Urothelium cell line (cell line): ENCODE measurements around the gene CFAP68.

Experiments
- DNase-seq: peaks from one replicate; pipeline ENCODE4 v3.0.0; 2011; ENCODE audit warnings: low spot score, mixed read lengths
- FAIRE-seq: peaks from 2 replicates; lab custom pipeline; 2011; peaks lifted over from hg19 to GRCh38; lab: Jason Lieb, UNC

Gene CFAP68

GRCh38 chr11:111878849-111879636 lies at the start of gene CFAP68, which contains the start of gene FDXACB1:
CFAP68 (plus strand) TSS chr11:111879541; CDS start chr11:111879561, 20 bp downstream.
FDXACB1 (minus strand) TSS chr11:111879165; CDS start chr11:111879132, 33 bp downstream.
- FAIRE-seq (peak; percentile 94), DNase-seq (peak; percentile 99)

- FAIRE-seq (no peak), DNase-seq (no peak)
Measured at GRCh38 chr11:111833524-111833923, 45.8 kb upstream of the CFAP68 start.

- no peak for FAIRE-seq
- no peak for DNase-seq
Measured at GRCh38 chr11:111834432-111835163, 44.7 kb upstream of the CFAP68 start.

DNA sequence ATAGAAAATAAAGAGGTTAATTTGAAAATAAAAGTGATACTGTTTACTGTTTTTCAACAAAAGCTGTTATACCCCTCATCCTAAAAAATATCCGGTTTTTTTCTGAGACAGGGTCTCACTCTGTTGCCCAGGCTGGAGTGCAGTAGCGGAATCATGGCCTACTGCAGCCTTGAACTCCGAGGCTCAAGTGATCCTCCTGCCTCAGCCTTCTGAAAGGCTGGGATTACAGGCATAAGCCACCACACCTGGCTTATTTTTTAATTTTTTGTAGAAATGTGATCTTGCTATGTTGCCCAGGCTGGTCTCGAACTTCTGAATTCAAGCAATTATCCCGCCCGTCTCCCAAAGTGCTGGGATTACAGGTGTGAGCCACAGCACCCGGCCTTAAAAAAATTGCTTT lies 43.7 kb upstream of the CFAP68 start:
- DNase-seq: no peak
- no peak for FAIRE-seq

- FAIRE-seq (no peak), DNase-seq (no peak)
Measured at GRCh38 chr11:111836162-111836561, 43.2 kb upstream of the CFAP68 start.

GRCh38 chr11:111836721-111837120 lies 42.6 kb upstream of the CFAP68 start:
- no peak for FAIRE-seq
- no peak for DNase-seq

GRCh38 chr11:111837366-111837891 lies 41.9 kb upstream of the CFAP68 start:
- FAIRE-seq (no peak), DNase-seq (no peak)

- no peak for FAIRE-seq
Measured at GRCh38 chr11:111838054-111838453, 41.3 kb upstream of the CFAP68 start.

DNA sequence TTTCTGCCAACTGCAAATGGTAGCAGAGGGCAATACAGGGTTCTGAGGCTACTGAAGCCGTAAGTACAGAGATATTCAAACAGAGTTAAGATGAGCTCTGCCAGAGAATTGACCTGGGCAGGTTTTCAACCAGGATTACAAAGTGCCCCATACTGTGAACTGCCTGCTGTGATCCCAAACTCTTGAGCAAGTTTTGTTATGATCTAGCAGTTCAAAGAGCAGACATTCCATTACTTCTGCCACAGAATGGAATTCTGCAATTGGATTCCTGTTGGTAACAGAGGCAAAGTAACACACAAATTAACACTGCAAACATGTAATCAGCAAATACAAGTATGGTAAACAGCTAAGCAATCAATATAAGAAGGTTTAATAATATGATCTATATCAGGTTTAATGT lies 39.2 kb upstream of the CFAP68 start:
- DNase-seq: no peak
- peak; percentile 9 for FAIRE-seq

More at GRCh38 chr11:111838054-111838453, 41.3 kb upstream of the CFAP68 start:
- DNase-seq: no peak

DNA sequence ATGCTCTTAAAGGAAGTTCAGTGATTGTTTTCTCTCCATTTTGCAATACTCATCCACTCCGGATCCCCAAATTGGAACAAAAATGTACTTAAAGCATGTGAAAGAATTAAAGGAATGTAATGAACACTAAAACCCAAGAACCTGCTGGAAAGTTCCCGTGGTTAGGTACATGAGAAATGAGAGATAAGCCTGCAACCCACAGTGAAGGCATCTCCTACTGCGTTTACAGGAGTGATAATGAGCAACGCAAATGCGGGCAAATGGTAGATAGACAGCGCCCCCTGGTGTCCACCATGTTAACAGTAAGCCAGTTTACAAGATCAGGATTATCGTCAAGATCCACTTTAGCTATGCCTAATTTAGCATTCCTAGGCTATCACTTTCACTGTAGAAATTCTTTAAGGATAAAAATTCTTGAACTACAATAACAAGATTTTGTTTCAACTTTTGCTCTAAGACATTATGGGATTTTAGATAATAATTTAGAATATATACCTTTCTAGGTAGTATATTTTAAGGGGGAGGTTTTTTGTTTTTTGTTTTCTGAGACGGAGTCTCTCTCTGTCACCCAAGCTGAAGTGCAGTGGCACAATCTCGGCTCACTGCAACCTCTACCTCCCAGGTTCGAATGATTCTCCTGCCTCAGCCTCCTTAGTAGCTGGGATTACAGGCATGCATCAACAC lies 37.8 kb upstream of the CFAP68 start:
- FAIRE-seq: peak; percentile 89

GRCh38 chr11:111843661-111844060 lies 35.7 kb upstream of the CFAP68 start:
- DNase-seq: no peak
- FAIRE-seq: no peak

More for the DNA sequence above, 37.8 kb upstream of the CFAP68 start:
- peak; percentile 81 for DNase-seq

DNA sequence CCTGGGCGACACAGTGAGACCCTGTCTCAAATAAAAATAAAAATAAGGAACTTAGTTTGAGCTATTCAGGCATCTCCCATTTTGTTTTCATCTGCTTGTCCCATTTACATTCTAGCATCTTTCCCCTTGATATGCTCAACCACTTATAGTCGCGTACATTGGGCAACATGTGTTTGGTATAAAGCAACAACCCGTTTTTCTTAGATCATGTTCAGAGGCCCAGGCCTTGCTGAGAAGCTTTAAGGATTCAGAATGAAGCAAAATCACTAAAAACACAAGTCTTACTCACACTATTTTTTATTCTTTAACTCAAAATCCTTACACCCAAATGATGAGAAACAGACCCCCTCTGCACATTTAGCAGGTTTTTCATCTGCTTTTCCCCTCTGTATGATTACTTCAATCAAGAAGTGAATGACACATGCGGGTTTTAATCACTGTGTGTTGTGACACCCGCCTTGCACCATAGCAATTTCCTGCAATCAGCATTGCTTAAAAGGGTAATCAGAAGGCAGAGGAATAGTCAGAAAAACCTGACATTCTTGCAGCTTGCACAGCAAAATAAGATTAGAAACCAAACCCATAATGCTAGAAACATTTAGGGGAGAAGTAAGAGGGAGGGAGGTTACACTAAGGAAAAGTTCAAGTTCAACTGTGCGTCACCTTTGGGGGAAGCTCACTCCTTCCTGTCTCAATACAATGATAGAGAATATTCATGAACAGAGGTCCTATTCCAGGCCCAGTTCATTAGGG lies 33.9 kb upstream of the CFAP68 start:
- FAIRE-seq (no peak), DNase-seq (no peak)

- DNase-seq (no peak), FAIRE-seq (no peak)
Measured at GRCh38 chr11:111846063-111846462, 33.3 kb upstream of the CFAP68 start.

- DNase-seq (no peak), FAIRE-seq (no peak)
Measured at GRCh38 chr11:111846636-111847035, 32.7 kb upstream of the CFAP68 start.

DNA sequence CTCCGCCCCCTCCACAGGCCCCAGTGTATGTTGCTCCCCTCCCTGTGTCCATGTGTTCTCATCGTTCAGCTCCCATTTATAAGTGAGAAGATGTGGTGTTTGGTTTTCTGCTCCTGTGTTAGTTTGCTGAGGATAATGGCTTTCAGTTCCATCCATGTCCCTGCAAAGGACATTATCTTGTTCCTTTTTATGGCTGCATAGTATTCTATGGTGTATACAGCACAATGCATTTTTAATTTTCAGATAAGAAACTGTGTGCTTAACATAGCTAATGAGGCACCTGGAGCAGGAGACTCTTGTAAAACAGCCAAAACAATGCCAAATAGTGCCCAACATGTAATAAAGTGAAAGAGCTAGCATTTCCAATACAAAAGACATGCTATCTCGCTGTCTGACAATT lies 29.7 kb upstream of the CFAP68 start:
- FAIRE-seq: no peak

DNA sequence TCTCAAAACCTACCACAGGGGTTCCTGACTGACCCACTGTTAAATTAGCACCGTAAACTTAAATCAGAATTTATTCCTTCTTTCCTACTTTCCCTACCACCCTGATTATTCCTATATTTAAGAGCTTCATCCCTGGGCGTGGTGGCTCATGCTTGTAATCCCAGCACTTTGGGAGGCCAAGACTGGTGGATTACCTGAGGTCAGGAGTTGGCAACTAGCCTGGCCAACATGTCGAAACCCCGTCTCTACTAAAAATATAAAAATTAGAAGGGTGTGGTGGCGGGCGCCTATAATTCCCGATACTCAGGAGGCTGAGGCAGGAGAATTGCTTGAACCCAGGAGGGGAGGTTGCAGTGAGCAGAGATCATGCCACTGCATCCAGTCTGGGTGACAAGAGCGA lies 28.3 kb upstream of the CFAP68 start:
- no peak for FAIRE-seq
- no peak for DNase-seq

More for the DNA sequence above, 29.7 kb upstream of the CFAP68 start:
- no peak for DNase-seq

GRCh38 chr11:111851636-111852035 lies 27.7 kb upstream of the CFAP68 start:
- FAIRE-seq: no peak
- DNase-seq: no peak

DNA sequence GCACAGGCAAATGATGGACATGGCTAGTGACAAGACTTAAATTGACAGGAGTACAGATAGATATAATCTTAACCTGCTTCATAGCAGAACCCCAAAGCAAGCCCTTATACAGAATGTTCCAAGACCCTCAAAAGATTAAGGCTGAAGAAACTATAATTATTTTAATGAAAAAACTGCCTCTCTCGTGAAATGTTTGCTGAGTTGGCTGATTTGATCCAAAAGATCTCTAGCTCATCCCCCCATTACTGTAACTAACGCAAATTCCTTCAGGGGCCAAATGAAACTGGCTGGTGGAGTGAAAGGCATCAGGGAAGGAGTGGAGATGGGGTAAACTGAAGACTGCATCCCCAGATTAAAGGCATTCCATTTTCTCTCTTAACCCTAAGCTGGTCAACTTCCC lies 27.2 kb upstream of the CFAP68 start:
- FAIRE-seq (no peak), DNase-seq (no peak)

DNA sequence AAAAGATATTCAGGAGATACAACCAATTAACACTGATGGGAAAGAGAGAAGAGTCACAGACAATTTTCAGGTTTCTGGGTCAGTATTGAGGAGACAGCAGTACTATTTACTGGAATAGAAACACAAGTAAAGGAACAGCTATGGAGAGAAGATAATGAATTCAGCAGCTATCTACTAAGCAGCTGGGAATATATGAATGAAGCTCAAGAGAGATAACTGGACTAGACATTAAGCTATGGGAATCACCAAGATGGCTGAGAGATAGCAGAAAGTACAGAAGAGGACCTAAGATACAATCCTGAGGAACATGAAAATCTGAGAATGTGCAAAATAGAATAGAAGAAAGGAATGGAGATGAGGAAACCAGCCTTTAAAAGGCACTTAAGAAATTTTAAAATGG lies 23.8 kb upstream of the CFAP68 start:
- DNase-seq: no peak
- FAIRE-seq: no peak

DNA sequence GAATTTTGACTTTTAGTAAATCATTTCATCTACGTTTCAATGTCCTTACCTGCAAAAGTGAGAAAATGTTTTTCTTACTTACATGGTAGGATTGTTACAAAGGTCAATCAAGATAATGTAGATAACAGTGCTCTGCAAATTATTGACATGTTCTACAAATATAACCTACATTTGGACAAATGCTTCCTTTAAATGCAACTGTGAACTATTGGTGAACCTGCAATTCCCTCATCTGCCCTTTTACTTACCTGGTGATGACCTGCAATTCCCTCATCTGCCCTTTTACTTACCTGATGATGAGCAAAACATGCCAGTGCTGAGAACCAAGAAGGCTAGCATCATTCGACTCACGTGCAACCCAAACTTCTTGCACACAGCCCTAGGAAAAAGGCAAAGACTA lies 19.1 kb upstream of the CFAP68 start:
- FAIRE-seq (no peak), DNase-seq (no peak)
